Hepatocyte (in vitro differentiated cells): ENCODE results near the gene SORBS2.

ENCODE experiments used
- EZH2 ChIP-seq: fragments of 200-600 bp; sonication (generic); IDR thresholded peaks from 2 replicates; pipeline ENCODE4 v1.6.1; 2016; ENCODE audit warnings: antibody characterized with exemption, mild to moderate bottlenecking, borderline replicate concordance
- TF ChIP-seq, protein P1 (sequence below): fragments of 200-600 bp; sonication (generic); IDR thresholded peaks from 2 replicates; pipeline ENCODE4 v1.5.1; 2016; ENCODE audit warnings: antibody characterized with exemption, mild to moderate bottlenecking; ENCODE audit not compliant: poor library complexity

DNA sequence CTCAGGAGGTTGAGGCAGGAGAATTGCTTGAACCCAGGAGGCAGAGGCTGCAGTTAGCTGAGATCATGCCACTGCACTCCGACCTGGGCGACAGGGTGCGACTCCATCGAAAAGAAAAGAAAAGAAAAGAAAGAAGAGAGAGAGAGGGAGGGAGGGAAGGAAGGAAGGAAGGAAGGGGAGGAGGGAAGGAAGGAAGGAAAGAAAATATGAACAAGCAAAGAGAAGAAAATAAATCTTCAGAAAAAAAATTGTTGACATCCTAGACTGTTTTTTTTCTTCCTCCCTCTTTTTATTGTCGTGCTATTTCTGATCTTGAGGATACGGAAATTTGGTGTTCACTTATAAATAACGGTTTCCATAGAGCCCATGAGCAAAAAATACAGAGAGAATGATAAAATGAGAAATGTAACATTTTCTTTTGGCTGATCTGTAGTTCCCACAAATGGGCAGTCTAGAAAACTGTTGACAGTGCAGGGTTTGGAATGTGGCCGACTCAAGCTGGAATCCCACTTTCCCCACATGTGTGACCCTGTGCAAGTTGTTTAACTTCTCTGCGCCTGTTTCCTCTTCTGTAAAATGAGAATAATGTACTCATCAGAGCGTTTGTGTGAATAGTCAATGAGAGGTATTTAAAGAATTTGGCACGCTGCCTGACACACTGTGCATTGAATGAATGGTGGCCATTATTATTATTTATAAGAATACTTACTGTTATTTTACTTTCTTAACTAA, 19.4 kb downstream of the SORBS2 start:
- TF ChIP-seq, protein P1, sequence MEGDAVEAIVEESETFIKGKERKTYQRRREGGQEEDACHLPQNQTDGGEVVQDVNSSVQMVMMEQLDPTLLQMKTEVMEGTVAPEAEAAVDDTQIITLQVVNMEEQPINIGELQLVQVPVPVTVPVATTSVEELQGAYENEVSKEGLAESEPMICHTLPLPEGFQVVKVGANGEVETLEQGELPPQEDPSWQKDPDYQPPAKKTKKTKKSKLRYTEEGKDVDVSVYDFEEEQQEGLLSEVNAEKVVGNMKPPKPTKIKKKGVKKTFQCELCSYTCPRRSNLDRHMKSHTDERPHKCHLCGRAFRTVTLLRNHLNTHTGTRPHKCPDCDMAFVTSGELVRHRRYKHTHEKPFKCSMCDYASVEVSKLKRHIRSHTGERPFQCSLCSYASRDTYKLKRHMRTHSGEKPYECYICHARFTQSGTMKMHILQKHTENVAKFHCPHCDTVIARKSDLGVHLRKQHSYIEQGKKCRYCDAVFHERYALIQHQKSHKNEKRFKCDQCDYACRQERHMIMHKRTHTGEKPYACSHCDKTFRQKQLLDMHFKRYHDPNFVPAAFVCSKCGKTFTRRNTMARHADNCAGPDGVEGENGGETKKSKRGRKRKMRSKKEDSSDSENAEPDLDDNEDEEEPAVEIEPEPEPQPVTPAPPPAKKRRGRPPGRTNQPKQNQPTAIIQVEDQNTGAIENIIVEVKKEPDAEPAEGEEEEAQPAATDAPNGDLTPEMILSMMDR, result no peak
- no peak for TF ChIP-seq EZH2
